Stimulated activated CD4-positive, alpha-beta T cell treated with anti-CD3 and anti-CD28 coated beads, Interleukin-4, amount 100 ng/mL, for 48 hours (primary cell): ENCODE data around the gene CAMK1G.

Source experiments
- DNase-seq, 2 donors: peaks; one replicate each; pipeline ENCODE4 v3.0.0-alpha.2; 2020; ENCODE audit warnings: low read depth in 2 of 2

CAMK1G gene

DNA sequence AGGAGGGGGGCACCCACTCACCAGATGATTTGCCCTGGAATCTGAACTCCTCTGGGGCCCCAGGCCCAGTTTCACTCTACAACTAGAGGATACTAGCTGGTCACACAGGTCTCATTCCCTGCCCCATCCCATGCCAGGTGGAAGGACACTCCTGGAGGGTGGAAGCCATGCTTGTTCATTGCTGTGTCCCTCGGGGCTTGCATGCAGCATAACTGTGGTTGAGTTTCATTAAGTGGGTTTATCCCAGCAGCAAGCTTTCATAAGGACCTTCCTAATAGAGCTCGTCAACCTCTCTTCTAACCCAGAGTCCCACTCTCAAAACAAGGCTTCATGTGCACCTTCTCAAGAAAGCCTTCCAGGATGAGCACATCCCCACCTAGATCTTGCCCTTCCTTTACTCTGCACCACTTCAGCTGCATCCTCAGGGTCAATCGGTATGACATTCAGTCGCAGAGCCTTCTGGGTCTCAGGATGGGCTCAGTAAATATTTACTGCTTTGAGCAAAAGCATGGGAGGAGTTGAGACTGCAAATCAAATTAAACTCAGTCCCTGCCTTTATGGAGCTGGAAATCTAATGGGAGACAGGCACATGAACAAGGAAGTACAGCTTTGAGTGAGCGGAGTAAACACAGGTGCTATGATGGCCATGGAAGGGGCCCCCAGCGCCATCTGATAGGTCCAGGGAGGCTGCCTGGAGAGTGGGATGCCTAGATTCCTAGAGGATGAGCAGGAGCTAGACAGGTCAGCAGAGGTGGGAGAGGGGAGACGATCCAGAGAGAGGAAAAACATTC lies 36.4 kb downstream of the CAMK1G start:
- DNase-seq, result no peak

DNA sequence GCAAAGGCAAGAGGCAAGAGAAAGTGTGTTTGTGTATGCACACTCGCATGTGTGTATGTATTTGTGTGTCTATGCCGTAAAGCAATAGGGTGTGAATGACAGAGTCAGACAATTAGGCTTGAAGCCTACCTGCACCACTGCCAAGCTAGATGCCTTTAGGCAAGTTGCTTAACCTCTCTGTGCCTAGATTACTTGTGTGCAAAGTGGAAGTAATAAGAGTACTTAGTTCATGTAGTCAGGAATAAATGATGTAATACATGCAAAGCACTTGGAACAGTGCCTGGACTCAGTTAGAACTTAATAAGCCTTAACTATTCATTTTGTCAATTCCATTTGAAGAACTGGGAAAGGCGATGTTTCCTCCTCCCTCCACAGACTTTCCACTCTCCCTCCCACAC lies 37.0 kb downstream of the CAMK1G start:
- DNase-seq, result no peak

DNA sequence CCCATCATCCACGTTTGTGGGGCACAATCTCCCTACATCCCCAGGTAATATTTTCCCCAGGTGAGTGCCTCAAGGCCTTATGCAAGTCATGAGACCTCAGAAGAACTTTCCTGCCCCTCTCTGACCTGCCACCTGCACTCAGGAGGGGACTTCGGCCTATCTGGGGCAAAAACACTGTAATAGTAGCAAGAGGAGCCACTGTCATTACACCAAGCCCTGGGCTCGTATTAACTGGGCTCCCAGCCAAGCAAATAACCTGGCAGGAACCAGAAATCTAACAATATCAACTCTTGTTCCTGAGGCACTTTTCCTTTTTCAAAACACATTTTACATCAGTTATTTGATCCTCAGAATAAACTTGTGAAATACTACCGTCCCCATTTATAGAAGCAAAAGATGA lies 37.8 kb downstream of the CAMK1G start:
- no peak for DNase-seq

DNA sequence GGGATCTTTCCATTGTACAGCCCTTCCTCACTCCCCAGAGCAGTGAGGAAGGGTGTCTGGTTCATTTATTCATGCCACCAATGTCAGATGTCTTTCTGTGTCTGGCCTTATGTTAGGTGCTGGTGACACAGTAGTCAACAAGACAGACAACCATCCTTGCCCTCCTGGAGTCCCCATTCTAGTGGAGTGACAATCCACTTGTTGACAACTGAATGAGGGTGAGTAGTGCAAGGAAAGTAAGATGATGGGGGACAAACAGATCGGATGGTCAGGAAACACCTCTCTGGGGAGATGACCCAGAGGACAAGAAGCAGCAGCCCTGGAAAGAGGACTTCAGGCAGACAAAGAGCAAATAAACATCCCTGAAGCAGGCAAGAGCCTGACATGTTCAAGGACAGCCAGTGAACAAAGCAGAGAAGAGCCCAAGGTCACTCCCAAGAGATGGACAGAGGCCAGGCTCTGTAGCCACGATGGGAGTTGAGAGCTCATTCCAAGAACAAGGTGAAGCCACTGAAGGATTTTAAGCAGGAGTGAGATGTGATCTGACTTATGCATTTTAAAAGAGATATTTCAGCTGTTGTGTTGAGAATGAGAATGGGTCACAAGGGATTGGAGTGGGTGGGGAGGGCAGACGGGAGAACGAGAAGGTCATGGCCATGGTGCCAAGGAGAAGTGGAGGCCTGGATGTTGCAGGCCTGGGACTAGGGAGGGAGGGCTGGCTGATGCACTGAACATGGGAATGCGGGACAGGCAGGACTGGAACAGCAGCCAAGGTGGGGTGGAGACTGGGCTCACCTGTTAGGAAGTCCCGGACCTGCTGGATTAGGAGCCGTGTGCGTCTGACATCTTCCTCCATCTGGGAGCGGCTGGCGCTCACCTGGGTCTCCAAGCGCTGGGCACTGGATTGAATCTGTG lies 38.5 kb downstream of the CAMK1G start:
- no peak for DNase-seq

DNA sequence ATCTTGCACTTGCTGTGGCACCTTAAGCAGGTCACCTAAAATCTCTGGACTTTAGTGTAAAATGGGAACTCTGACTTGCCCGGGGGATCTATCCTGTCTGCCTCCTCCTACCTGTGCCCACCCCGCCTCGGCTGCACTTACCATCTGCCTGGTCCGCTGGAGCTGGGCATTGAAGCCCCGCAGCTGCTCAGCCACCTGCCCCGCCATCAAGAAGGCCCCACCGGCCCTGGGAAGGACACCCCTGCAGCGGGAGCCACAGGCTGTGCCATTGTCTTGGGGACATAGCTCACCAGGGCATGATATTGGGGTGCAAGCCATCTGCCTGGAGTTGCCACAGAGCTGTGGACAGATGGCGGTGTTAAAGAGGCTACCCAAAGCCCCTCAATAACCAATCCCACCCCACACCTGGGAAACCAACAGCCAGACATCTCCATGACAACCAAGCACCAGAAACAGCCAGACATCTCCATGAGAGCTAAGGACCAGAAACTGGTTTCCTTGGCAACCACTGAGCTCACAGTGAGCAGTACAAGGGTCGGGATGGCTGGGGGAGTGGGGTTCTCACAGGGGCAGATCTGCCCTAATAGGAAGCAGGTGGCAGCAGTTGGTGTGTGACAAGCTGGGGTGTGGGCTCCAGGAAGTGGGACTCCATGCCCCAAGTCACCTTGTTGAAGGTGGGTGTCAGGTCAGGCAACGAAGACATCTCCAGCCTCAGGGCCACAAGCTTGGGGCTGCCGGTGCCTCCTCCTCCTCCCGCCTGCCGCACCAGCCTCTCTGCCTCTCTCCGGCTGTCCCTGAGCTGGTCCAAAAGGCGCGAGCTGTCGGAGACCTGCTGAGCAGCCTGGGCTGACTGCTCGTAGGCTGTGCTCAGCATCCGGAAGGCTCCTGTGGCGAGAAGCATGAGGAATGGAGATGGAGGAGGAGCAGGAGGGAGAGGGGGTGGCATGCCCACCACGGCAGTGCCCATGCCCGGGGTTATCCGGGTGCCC lies 39.6 kb downstream of the CAMK1G start:
- no peak for DNase-seq

DNA sequence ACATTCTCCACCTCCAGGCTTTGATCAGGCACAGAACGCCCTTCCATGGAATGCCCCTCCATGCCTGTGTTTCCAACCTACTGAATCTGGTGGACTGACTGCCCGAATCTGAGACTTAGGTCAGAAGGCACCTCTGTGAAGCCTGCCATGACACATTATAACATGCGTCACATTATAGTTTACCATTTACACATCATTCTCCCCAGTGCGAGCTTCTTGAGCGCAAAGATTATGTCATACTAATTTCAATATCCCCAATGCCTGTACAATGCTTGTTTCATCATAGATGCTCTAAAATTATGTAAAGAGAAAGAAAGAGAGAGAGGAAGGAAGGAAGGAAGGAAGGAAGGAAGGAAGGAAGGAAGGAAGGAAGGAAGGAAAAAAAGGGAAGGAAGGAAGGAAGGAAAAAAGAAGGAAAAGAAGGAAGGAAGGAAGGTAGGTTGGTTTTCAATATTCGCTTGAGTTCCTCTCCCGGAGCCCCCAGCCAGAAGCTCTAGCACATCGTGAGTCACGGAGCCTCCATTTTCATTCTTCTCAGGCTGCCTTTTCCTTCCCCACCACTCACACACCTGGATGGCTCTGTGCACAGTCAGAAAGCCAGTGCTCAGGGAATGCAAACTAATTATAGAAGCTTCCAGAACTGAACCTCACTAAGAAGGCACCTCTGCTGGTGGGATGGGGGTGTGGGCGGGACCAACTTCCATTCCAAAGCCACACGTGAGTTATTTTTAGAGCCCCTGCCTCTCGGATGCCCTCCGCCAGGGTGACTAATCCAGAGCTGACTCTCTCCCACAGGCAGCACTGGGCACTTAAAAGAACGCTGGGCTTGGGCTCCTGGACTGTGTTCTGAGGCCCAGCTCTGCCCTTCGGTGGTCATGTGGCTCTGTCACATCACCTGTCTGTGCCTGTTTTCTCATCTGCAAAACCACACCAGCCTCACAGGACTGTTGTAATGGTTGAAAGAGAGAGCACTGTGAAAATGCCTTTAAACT lies 41.3 kb downstream of the CAMK1G start:
- no peak for DNase-seq

DNA sequence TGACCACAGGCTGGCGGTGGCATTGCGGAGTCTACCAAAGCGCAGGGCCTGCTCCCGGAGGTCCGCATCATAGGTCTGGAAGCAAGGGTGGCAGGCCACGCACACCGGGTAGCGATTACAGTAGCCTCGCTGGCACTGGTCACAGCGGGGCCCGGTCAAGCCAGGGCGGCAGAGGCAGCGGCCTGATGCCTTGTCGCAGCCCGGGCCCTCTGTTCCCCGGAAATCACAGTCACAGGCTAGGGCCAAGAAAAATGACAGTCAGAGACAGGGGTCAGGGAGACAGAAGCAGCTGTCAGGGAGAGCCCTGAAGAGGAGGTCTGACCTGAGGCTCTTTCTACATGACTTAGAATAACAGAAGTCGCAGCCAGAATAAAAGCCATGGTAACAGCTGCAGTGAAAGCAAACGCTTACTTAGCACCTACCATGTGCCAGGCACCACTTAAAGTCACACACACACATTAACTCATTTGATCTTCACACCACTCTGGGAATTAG lies 42.3 kb downstream of the CAMK1G start:
- DNase-seq, result no peak

DNA sequence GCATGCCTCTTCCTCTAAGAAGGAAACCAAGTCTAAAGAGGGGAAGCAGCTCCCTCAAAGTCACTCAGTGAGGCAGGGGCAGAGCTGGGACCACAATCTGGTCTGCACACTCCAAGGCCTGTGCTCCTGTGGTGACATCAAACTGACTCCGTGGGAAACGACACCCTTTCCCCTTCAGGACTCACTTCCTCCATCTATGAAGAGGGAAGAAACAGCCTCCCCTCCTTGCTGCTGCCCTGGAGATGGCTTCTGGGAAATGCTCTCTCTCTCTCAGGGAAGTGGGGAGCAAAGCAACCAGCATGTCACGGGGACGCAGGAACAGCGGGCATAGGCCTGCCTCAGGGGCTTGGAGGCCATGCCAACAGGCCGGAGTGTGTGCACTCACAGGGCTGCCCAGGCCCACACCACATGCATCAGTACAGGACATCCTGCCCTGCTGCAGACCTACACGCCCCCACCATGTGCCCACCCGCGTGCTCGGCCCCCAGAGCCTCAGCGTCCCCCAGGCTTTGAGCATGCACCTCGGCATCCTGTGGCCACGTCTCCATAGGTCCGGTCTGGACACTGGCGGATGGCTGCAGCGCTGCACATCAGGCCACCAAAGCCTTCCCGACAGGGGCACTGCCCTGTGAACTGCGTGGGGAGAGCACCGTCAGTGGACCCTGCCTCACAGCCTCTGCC lies 43.0 kb downstream of the CAMK1G start:
- DNase-seq, result no peak

DNA sequence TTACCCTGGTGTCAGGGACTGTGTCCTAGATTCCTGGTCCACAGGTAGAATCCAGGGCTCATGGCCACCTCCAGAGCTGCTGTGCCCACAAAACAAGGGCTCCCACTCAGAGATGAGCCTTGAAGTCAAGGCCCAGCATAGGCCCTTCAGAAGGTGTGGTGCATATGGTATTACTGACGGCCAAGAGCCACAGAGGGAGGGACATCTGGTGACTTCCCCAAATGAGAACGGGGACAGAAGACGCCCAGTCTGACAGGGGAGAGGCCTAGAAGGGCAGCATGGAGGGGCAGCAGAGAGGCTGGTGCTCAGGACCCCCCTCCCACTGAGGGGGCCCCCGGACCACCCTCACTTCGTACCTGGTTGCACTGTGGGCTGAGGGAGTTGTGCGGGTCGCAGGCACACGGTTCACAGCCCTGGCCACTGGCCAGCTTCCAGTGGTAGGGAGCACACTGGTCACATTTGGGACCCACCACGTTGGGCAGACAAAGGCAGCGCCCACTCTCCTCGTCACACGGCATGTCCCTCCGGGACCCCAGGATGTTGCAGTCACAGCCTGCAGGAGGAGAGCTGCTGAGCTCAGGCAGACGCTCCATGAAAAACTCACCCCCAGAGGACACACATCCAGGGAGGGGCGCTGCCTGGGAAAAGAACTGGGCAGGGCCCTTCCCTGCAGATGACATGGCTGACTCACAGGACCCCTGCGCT lies 43.7 kb downstream of the CAMK1G start:
- no peak for DNase-seq

DNA sequence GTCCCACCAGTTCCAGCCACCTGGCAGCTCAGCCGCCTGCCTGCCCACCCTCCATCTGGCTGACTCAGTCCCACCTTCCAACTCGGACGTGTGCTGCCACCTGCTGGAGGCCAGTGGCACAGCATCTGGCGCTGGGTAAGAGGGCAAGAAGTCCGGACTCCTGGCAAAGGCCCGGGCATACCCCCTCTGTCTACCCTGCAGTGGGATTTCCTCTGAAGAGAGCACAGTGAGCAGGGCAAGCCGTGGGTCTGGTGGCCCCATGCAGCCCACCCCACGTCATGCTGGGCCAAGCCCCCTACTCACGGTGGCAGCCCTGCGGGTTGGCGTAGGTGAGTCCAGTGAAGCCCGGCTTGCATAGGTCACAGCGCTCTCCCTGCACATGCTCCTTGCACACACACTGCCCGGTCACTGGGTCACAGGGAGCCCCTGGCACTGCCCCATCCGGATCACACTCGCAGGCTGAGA lies 44.2 kb downstream of the CAMK1G start:
- peak; percentile 74 to 85 for DNase-seq

DNA sequence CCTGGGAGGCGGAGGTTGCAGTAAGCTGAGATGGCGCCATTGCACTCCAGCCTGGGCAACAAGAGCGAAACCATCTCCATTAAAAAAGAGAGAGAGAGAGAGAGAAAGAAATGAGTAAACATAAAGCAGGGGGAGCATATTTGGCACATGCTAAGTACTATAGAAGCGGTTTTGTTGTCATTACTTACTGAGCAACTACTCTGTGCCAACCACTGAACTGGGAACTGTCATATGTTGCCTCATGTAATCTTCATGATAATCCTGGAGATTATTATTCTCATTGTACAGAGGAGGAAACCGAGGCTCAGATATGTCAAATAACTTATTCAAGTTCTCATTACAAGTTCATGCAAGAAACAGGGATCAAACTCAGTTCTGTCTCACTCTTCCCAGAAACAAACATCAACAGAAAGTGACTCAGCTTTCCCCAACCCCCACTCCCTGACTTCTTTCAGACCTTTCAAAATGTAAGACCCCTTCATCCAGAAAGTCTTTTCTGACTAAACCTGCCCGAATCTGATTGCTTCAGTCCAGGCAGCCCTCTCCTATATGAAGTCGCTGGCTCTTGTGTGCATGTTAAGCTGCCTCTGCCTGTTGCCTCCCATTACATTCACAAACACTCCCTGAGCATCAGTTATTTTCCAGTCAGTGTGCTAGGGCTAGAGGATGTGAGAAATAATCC lies 45.2 kb downstream of the CAMK1G start:
- DNase-seq, result no peak

DNA sequence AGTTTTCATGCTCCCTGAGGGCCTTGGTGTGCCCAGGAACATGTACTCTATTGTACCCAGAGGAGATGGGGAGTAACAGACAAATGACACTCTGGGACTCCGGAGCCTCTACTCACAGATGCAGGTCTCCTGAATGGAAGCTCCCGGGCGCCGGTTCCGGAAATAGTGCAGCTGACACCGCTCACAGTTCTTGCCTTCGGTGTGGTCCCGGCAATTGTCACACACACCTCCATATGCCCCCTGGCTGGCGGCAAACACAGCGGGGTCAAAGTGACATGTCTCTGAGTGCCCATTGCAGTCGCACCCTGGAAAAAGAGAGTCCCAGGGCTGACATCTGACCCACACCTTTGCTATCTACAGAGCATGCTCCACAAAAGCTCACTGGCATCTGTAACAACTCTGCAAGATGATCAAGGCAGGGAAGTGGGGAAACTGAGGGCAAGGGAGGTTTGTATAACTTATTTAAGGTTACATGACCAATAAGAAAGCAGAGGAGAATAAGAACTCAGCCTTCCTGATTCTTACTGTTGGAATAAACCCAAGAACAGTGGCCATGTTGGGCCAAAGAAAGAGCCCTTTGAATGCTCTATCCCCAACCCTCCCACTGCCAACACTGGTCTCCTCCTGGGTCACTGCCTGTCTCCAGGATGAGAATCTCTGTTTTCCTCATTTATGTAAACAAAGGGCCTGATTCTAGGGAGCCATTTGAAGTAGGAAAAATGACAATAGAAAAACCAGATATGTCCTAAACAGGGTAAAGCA lies 46.3 kb downstream of the CAMK1G start:
- DNase-seq, result no peak

DNA sequence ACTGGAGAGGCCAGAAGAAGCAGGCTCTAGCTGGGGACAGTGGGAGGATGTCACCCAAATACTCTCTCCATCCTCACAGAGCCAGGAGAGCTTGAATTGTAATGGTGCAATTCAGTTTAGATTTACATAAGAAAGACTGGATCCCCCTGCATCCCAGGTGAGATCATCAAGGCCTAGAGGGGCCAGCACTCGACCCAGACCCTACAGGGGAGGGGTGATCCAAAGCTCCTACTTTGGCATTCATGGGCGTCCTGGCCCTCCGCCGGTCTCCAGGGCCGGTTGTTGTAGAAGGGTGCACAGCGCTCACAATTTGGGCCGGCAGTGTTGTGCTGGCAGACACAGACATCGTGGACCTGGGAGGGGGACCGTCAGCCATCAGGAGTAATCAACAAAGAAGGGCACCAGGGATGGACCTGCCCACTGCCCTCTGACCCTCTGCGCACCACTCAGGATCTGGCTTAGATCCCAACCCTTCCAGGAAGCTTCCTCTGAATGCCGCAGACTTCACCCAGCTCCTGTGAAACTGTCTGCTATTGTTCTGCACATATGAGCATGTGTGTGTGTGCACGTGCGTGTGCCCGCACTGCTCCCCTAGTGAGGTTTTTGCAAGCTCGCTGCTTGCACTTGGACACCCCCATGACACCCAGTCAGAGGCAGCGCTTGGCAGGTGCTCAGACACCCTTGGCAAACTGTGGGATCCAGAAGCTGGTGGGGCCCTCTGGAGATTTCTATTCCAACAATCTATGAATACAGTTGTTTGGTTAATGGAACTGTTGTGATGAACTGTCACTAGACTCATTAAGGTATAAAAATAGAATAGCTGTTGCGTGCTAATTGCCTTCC lies 47.1 kb downstream of the CAMK1G start:
- no peak for DNase-seq

DNA sequence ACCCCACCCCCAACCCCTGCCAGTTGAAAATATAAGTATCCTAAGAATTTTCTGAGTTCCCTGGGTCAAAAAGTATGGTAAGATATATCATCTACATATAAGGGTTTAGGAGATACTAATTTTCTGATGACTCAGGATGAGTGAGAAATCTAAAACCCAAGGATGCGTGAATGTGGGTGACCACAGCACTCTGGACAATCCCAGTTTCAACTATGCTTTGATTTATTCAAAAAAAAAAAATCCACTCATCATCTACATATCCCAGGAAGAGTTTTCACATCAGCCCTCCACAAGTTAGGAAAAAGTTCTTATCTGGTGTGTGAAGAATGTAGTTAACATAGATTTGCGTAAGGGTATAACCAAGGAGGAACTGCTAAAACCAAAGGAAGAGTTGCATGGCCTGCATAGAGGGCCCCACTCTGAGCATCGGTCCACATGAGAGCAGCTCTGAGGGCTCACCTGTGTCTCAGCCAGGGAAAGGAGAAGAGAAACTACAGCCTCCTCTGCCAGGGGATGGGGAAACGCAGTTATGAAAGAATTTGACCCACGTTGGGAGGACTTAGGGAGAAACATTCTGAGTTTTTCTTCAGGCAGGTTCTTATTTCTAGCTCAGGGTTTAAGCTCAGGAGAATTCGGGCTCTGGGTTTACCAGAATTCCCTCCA lies 50.0 kb downstream of the CAMK1G start:
- no peak for DNase-seq

DNA sequence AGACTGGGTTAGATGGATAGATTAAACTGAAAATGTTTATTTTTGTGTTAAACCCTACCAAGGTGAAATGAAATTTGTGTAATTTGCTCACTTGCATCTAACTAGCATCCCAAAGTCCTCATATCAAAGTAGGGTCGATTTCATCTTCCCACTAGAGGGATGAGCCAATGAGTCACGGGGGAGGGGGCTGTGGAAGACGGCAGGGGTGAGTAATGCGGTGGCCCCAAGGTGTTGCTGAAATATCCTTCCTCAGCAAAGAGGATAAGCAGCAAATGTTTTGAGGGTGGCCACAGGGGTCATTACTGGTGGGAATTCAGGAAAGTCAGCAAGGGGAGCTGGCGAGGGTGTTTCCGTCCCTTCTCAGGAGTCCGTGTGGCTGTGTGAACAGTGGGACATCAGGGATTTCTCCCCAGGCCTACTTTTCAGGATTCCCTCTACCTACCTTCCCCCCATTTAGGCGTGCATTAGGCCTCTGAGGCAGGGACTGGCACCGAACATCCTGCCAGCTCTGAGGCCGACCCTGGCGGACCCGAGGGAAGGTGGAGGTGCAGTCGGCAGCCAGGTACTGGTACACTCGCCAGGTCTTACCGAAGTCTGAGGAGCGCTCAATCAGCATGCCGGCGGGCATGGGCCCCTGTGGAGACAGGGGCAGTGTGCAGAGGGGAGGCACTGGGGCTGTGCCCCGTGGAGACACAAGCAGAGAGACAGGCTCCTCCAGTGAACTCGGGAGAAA lies 50.7 kb downstream of the CAMK1G start:
- DNase-seq, result no peak
